Measurements from ENCODE around the gene CPED1.
"Not testable (repeated sequence)": the region's sequence is repeated elsewhere in the genome, so short reads cannot be mapped to it uniquely, and the experiment has no call there.

The CPED1 gene

GRCh38 chr7:121000081-121000983 is 11.8 kb downstream of the CPED1 start:
- peak overlapping the region; percentile 32 for H3K4me3 ChIP-seq (ENCODE audit: low read length)
- peak overlapping the region; percentile 65 for H3K9ac ChIP-seq (ENCODE audit: low read depth, low read length)
- no peaks in the 10 kb centered on the region for H3K36me3 ChIP-seq (ENCODE audit: insufficient read depth, low read length)
- peaks cover 64% of the 10 kb centered on the region for H3K4me1 ChIP-seq (ENCODE audit: control insufficient read depth, insufficient read depth, low read length)
- H3K4me2 ChIP-seq (ENCODE audit: low read length), result peak overlapping the region; percentile 72
- no peaks in the 10 kb centered on the region for H3K27me3 ChIP-seq (ENCODE audit: control insufficient read depth, insufficient read depth, low read length)
- H3K9me3 ChIP-seq (replicated peaks; ENCODE audit: low read length), result no peaks in the 10 kb centered on the region

GRCh38 chr7:121001234-121001906 is 12.9 kb downstream of the CPED1 start:
- H3K4me1 ChIP-seq (ENCODE audit: control insufficient read depth, insufficient read depth, low read length), result peaks cover 64% of the 10 kb centered on the region
- no peak overlapping the region for H3K4me2 ChIP-seq (ENCODE audit: low read length)
- H3K27me3 ChIP-seq (ENCODE audit: control insufficient read depth, insufficient read depth, low read length), result no peaks in the 10 kb centered on the region
- no peaks in the 10 kb centered on the region for H3K36me3 ChIP-seq (ENCODE audit: insufficient read depth, low read length)
- peak overlapping the region; percentile 76 for H3K9ac ChIP-seq (ENCODE audit: low read depth, low read length)
- no peaks in the 10 kb centered on the region for H3K9me3 ChIP-seq (replicated peaks; ENCODE audit: low read length)
- H3K4me3 ChIP-seq (ENCODE audit: low read length), result no peak overlapping the region

- H3K4me3 ChIP-seq (ENCODE audit: low read length), result no peak overlapping the region
Measured at GRCh38 chr7:121002048-121002756, 13.7 kb downstream of the CPED1 start.

GRCh38 chr7:121002757-121003200 is 14.3 kb downstream of the CPED1 start:
- Histone ChIP-seq H3K4me2 (ENCODE audit: low read length) (peak overlapping the region; percentile 56), H3K9ac (ENCODE audit: low read depth, low read length) (peak overlapping the region; percentile 76), H3K9me3 (replicated peaks; ENCODE audit: low read length) (no peaks in the 10 kb centered on the region), H3K4me1 (ENCODE audit: control insufficient read depth, insufficient read depth, low read length) (peaks cover 67% of the 10 kb centered on the region), H3K4me3 (ENCODE audit: low read length) (no peak overlapping the region), H3K36me3 (ENCODE audit: insufficient read depth, low read length) (no peaks in the 10 kb centered on the region), H3K27me3 (ENCODE audit: control insufficient read depth, insufficient read depth, low read length) (no peaks in the 10 kb centered on the region)

More at GRCh38 chr7:121002048-121002756, 13.7 kb downstream of the CPED1 start:
- Histone ChIP-seq H3K4me2 (ENCODE audit: low read length) (peak overlapping the region; percentile 55), H3K4me1 (ENCODE audit: control insufficient read depth, insufficient read depth, low read length) (peaks cover 65% of the 10 kb centered on the region), H3K36me3 (ENCODE audit: insufficient read depth, low read length) (no peaks in the 10 kb centered on the region), H3K9ac (ENCODE audit: low read depth, low read length) (peak overlapping the region; percentile 76), H3K27me3 (ENCODE audit: control insufficient read depth, insufficient read depth, low read length) (no peaks in the 10 kb centered on the region), H3K9me3 (replicated peaks; ENCODE audit: low read length) (no peaks in the 10 kb centered on the region)

GRCh38 chr7:121003986-121004685 is 15.6 kb downstream of the CPED1 start:
- H3K4me1 ChIP-seq (ENCODE audit: control insufficient read depth, insufficient read depth, low read length), result peaks cover 61% of the 10 kb centered on the region
- H3K27me3 ChIP-seq (ENCODE audit: control insufficient read depth, insufficient read depth, low read length), result no peaks in the 10 kb centered on the region
- H3K4me2 ChIP-seq (ENCODE audit: low read length), result no peak overlapping the region
- H3K9me3 ChIP-seq (replicated peaks; ENCODE audit: low read length), result no peaks in the 10 kb centered on the region
- H3K36me3 ChIP-seq (ENCODE audit: insufficient read depth, low read length), result no peaks in the 10 kb centered on the region
- no peak overlapping the region for H3K9ac ChIP-seq (ENCODE audit: low read depth, low read length)
- no peak overlapping the region for H3K4me3 ChIP-seq (ENCODE audit: low read length)

GRCh38 chr7:121005058-121005457 is 16.5 kb downstream of the CPED1 start:
- H3K36me3 ChIP-seq (ENCODE audit: insufficient read depth, low read length); H3K9ac ChIP-seq (ENCODE audit: low read depth, low read length); H3K4me2 ChIP-seq (ENCODE audit: low read length); H3K9me3 ChIP-seq (replicated peaks; ENCODE audit: low read length); H3K27me3 ChIP-seq (ENCODE audit: control insufficient read depth, insufficient read depth, low read length); H3K4me3 ChIP-seq (ENCODE audit: low read length): not testable (repeated sequence)
- H3K4me1 ChIP-seq (ENCODE audit: control insufficient read depth, insufficient read depth, low read length), result peaks cover 54% of the 10 kb centered on the region

- H3K9ac ChIP-seq (ENCODE audit: low read depth, low read length), result no peak overlapping the region
- H3K4me2 ChIP-seq (ENCODE audit: low read length), result peak overlapping the region; percentile 15
- no peaks in the 10 kb centered on the region for H3K36me3 ChIP-seq (ENCODE audit: insufficient read depth, low read length)
- peaks cover 48% of the 10 kb centered on the region for H3K4me1 ChIP-seq (ENCODE audit: control insufficient read depth, insufficient read depth, low read length)
- no peak overlapping the region for H3K4me3 ChIP-seq (ENCODE audit: low read length)
- no peaks in the 10 kb centered on the region for H3K9me3 ChIP-seq (replicated peaks; ENCODE audit: low read length)
- no peaks in the 10 kb centered on the region for H3K27me3 ChIP-seq (ENCODE audit: control insufficient read depth, insufficient read depth, low read length)
Measured at GRCh38 chr7:121005996-121006584, 17.6 kb downstream of the CPED1 start.

GRCh38 chr7:121006711-121007315 is 18.3 kb downstream of the CPED1 start:
- Histone ChIP-seq H3K4me1 (ENCODE audit: control insufficient read depth, insufficient read depth, low read length) (peaks cover 41% of the 10 kb centered on the region), H3K27me3 (ENCODE audit: control insufficient read depth, insufficient read depth, low read length) (no peaks in the 10 kb centered on the region), H3K36me3 (ENCODE audit: insufficient read depth, low read length) (no peaks in the 10 kb centered on the region), H3K4me2 (ENCODE audit: low read length) (peak overlapping the region; percentile 38), H3K4me3 (ENCODE audit: low read length) (no peak overlapping the region), H3K9ac (ENCODE audit: low read depth, low read length) (no peak overlapping the region), H3K9me3 (replicated peaks; ENCODE audit: low read length) (no peaks in the 10 kb centered on the region)

- no peaks in the 10 kb centered on the region for H3K27me3 ChIP-seq (ENCODE audit: control insufficient read depth, insufficient read depth, low read length)
- no peak overlapping the region for H3K4me2 ChIP-seq (ENCODE audit: low read length)
- H3K9me3 ChIP-seq (replicated peaks; ENCODE audit: low read length), result no peaks in the 10 kb centered on the region
- no peaks in the 10 kb centered on the region for H3K36me3 ChIP-seq (ENCODE audit: insufficient read depth, low read length)
- no peak overlapping the region for H3K9ac ChIP-seq (ENCODE audit: low read depth, low read length)
- peaks cover 21% of the 10 kb centered on the region for H3K4me1 ChIP-seq (ENCODE audit: control insufficient read depth, insufficient read depth, low read length)
- H3K4me3 ChIP-seq (ENCODE audit: low read length), result no peak overlapping the region
Measured at GRCh38 chr7:121008816-121009215, 20.3 kb downstream of the CPED1 start.

GRCh38 chr7:121011401-121011800 is 22.9 kb downstream of the CPED1 start:
- Histone ChIP-seq H3K36me3 (ENCODE audit: insufficient read depth, low read length) (no peaks in the 10 kb centered on the region), H3K4me3 (ENCODE audit: low read length) (no peak overlapping the region), H3K4me1 (ENCODE audit: control insufficient read depth, insufficient read depth, low read length) (peaks cover 12% of the 10 kb centered on the region), H3K9ac (ENCODE audit: low read depth, low read length) (no peak overlapping the region), H3K27me3 (ENCODE audit: control insufficient read depth, insufficient read depth, low read length) (no peaks in the 10 kb centered on the region), H3K9me3 (replicated peaks; ENCODE audit: low read length) (no peaks in the 10 kb centered on the region), H3K4me2 (ENCODE audit: low read length) (no peak overlapping the region)

All from skeletal muscle satellite cell (primary cell).